H1 (cell line): Measurements from ENCODE around the gene CNTN3. TPM values are rescaled to one million over a fixed set of nuclear protein-coding genes. Genes with fewer than 3 reads are reported as not detected.

ENCODE experiments used
- CTCF ChIA-PET: fragments of 300-600 bp; sonication (Branson Sonifier 250); formaldehyde crosslinking; loops from one replicate; lab custom pipeline; 2021; ENCODE audit not compliant: partially characterized antibody; lab: Charles Lee
- POLR2A ChIA-PET: fragments of 300-600 bp; sonication (Branson Sonifier 250); formaldehyde crosslinking; loops from one replicate; lab custom pipeline; 2021; ENCODE audit warnings: inconsistent platforms; ENCODE audit not compliant: partially characterized antibody; lab: Charles Lee
- DNase-seq, 2 experiments: peaks; one replicate each; pipeline versions ENCODE4 v3.0.0 to v3.0.0-alpha.2; 2010 to 2022; ENCODE audit warnings: low spot score in 2 of 2, low read depth in 1 of 2, mixed read lengths in 1 of 2
- FAIRE-seq: peaks from 2 replicates; lab custom pipeline; 2011; peaks lifted over from hg19 to GRCh38; lab: Jason Lieb, UNC
- H2AFZ ChIP-seq: 2 replicates; pipeline ENCODE4 v1.8.1; 2012; ENCODE audit warnings: low read length, inconsistent platforms
- H2AK5ac ChIP-seq: 2 replicates; pipeline ENCODE4 v1.6.1; 2013; ENCODE audit warnings: low read depth, low read length
- H2BK120ac ChIP-seq: replicated peaks from 2 replicates; pipeline ENCODE3; 2013; ENCODE audit warnings: low read depth, low read length, inconsistent platforms
- H2BK12ac ChIP-seq: 2 replicates; pipeline ENCODE4 v1.6.1; 2013; ENCODE audit warnings: low read depth, low read length
- H2BK15ac ChIP-seq: 2 replicates; pipeline ENCODE4 v1.6.1; 2013; ENCODE audit warnings: low read length
- H2BK20ac ChIP-seq: 2 replicates; pipeline ENCODE4 v1.6.1; 2013; ENCODE audit warnings: low read length
- H2BK5ac ChIP-seq: 2 replicates; pipeline ENCODE4 v1.6.1; 2013; ENCODE audit warnings: low read depth, low read length
- H3K14ac ChIP-seq: 2 replicates; pipeline ENCODE4 v1.6.1; 2013; ENCODE audit warnings: inconsistent platforms; ENCODE audit not compliant: insufficient read length
- H3K18ac ChIP-seq: 2 replicates; pipeline ENCODE4 v1.6.1; 2013; ENCODE audit warnings: low read length; ENCODE audit errors: extremely low read depth
- H3K23ac ChIP-seq: 2 replicates; pipeline ENCODE4 v1.6.1; 2013; ENCODE audit warnings: inconsistent platforms; ENCODE audit not compliant: insufficient read length
- H3K23me2 ChIP-seq: 2 replicates; pipeline ENCODE4 v1.6.1; 2013; ENCODE audit warnings: low read depth, low read length
- H3K27ac ChIP-seq: 2 replicates; pipeline ENCODE4 v1.6.1; 2011; ENCODE audit warnings: low read depth, low read length, inconsistent platforms
- H3K27me3 ChIP-seq, 4 experiments: replicated peaks in 1 of 4; 1 replicate in 1 of 4; 2 replicates in 3 of 4; pipeline versions ENCODE4 v1.6.1 to v1.8.1; 2011 to 2013; ENCODE audit warnings: low read length in 3 of 4, mild to moderate bottlenecking in 3 of 4, inconsistent platforms in 2 of 4, mixed read lengths in 2 of 4, moderate library complexity in 1 of 4; ENCODE audit not compliant: control insufficient read depth in 3 of 4, insufficient read depth in 3 of 4; ENCODE audit errors: extremely low read depth in 1 of 4
- H3K36me3 ChIP-seq, 4 experiments: 2 replicates each; pipeline versions ENCODE4 v1.6.1 to v1.8.1; 2011 to 2013; ENCODE audit warnings: mild to moderate bottlenecking in 4 of 4, low read length in 3 of 4, moderate library complexity in 2 of 4, control low read depth in 1 of 4, inconsistent platforms in 1 of 4; ENCODE audit not compliant: insufficient read depth in 4 of 4, control insufficient read depth in 2 of 4
- H3K4ac ChIP-seq: replicated peaks from 2 replicates; pipeline ENCODE3; 2013; ENCODE audit warnings: low read length, low read depth, mixed read lengths, inconsistent platforms; ENCODE audit not compliant: insufficient read length
- H3K4me1 ChIP-seq, 4 experiments: replicated peaks in 1 of 4; 1 replicate in 1 of 4; 2 replicates in 3 of 4; pipeline versions ENCODE4 v1.6.1 to v1.8.1; 2011 to 2013; ENCODE audit warnings: low read length in 3 of 4, inconsistent platforms in 2 of 4, mixed read lengths in 1 of 4; ENCODE audit not compliant: insufficient read depth in 4 of 4, control insufficient read depth in 3 of 4
- H3K4me2 ChIP-seq, 2 experiments: 2 replicates each; pipeline versions ENCODE4 v1.6.1 to v1.8.1; 2011 to 2013; ENCODE audit warnings: low read depth in 2 of 2, low read length in 2 of 2, control low read depth in 1 of 2, inconsistent platforms in 1 of 2, mild to moderate bottlenecking in 1 of 2; ENCODE audit not compliant: insufficient read depth in 1 of 2
- H3K4me3 ChIP-seq, 4 experiments: fragments of 200-600, 300-600 bp in 1 of 4; sonication (generic), shearing (Covaris generic), sonication (Bioruptor Twin) in 1 of 4; 2 replicates each; pipeline versions ENCODE4 v1.5.1 to v1.8.1; 2011 to 2016; ENCODE audit warnings: low read length in 4 of 4, low read depth in 3 of 4, control low read depth in 2 of 4, inconsistent platforms in 2 of 4, mild to moderate bottlenecking in 2 of 4, mixed read lengths in 1 of 4, moderate library complexity in 1 of 4; ENCODE audit not compliant: insufficient read depth in 2 of 4; ENCODE audit errors: extremely low read depth in 1 of 4
- H3K56ac ChIP-seq: replicated peaks from 2 replicates; pipeline ENCODE3; 2013; ENCODE audit warnings: low read depth, mild to moderate bottlenecking, mixed read lengths, low read length, inconsistent platforms; ENCODE audit not compliant: insufficient read length
- H3K79me1 ChIP-seq: 2 replicates; pipeline ENCODE4 v1.6.1; 2013; ENCODE audit warnings: low read depth, low read length, control low read depth
- H3K79me2 ChIP-seq, 2 experiments: 2 replicates each; pipeline versions ENCODE4 v1.6.1 to v1.8.1; 2012 to 2013; ENCODE audit warnings: low read length in 2 of 2, mild to moderate bottlenecking in 2 of 2, inconsistent platforms in 1 of 2; ENCODE audit not compliant: insufficient read depth in 2 of 2, control insufficient read depth in 1 of 2
- H3K9ac ChIP-seq, 4 experiments: replicated peaks in 1 of 4; 1 replicate in 1 of 4; 2 replicates in 3 of 4; pipeline versions ENCODE4 v1.6.1 to v1.8.1; 2011 to 2013; ENCODE audit warnings: low read depth in 3 of 4, low read length in 3 of 4, control low read depth in 2 of 4, mild to moderate bottlenecking in 2 of 4, moderate library complexity in 2 of 4, inconsistent platforms in 1 of 4; ENCODE audit errors: extremely low read depth in 1 of 4
- H3K9me3 ChIP-seq, 2 experiments: 2 replicates each; pipeline versions ENCODE4 v1.6.1 to v1.8.1; 2012 to 2013; ENCODE audit warnings: mild to moderate bottlenecking in 2 of 2, moderate library complexity in 2 of 2, control low read depth in 1 of 2, inconsistent platforms in 1 of 2, low read depth in 1 of 2, low read length in 1 of 2, mixed read lengths in 1 of 2; ENCODE audit not compliant: insufficient read depth in 2 of 2
- H4K20me1 ChIP-seq, 2 experiments: replicated peaks in 1 of 2; 2 replicates each; pipeline versions ENCODE3 to v1.8.1; 2011 to 2013; ENCODE audit warnings: inconsistent platforms in 2 of 2, low read length in 2 of 2, mild to moderate bottlenecking in 1 of 2; ENCODE audit not compliant: insufficient read depth in 2 of 2, control insufficient read depth in 1 of 2
- H4K5ac ChIP-seq: 2 replicates; pipeline ENCODE4 v1.6.1; 2013; ENCODE audit warnings: low read length, low read depth, mixed read lengths, inconsistent platforms; ENCODE audit not compliant: insufficient read length
- H4K8ac ChIP-seq: 2 replicates; pipeline ENCODE4 v1.8.0; 2013; ENCODE audit warnings: mild to moderate bottlenecking, moderate library complexity, low read length, inconsistent platforms; ENCODE audit not compliant: insufficient read depth; ENCODE audit errors: extremely low read depth
- H4K91ac ChIP-seq: replicated peaks from 2 replicates; pipeline ENCODE3; 2013; ENCODE audit warnings: low read length, mixed read lengths, inconsistent platforms; ENCODE audit not compliant: insufficient read length
- KDM1A ChIP-seq: fragments of 200-600, 300-600 bp; sonication (generic); IDR thresholded peaks from 2 replicates; pipeline ENCODE4 v1.7.1; 2016; ENCODE audit warnings: mild to moderate bottlenecking, low read length, borderline replicate concordance
- WGBS, 2 experiments: shearing (Covaris generic) in 1 of 2; methylation state at CpG; one replicate each; pipeline versions ENCODE4 v1.1.6 to v1.1.7; 2013 to 2015; ENCODE audit warnings: low lambda C conversion rate in 2 of 2, mixed read lengths in 2 of 2, inconsistent platforms in 1 of 2, low coverage in 1 of 2, missing lambda C conversion rate in 1 of 2; ENCODE audit not compliant: insufficient replicate concordance in 2 of 2, insufficient coverage in 1 of 2, insufficient read length in 1 of 2; ENCODE audit errors: extremely low coverage in 1 of 2, missing lambda C conversion rate in 1 of 2; 5-methylcytosine and 5-hydroxymethylcytosine counted together
- polyA plus RNA-seq, 7 experiments: library from polyadenylated mRNA; depleted of rRNA in 3 of 7; stranded (reverse) in 5 of 7; unstranded in 2 of 7; fragments of >200 nt in 5 of 7; fragments of 200-250 nt in 2 of 7; gene quantifications; 1 replicate in 5 of 7; 2 replicates in 1 of 7; 4 replicates in 1 of 7; pipeline versions ENCODE4 v1.2.1 to v1.2.3, GENCODE V29; 2011 to 2013; ENCODE audit warnings: missing spikeins in 2 of 7, mixed read lengths in 2 of 7
- total RNA-seq: library from RNA; stranded (reverse); fragmentation: NEBNext Ultra II Directional; extraction: Animal tissue kit (Norgen Biotek cat#: 25700); gene quantifications from 2 replicates; pipeline ENCODE4 v1.2.1, GENCODE V29; 2021
- TF ChIP-seq, protein P1 (sequence below), 3 experiments: IDR thresholded peaks; 1 replicate in 2 of 3; 2 replicates in 1 of 3; pipeline versions ENCODE4 v1.5.1 to v1.6.1; 2011; ENCODE audit warnings: low read length in 3 of 3, mild to moderate bottlenecking in 3 of 3, inconsistent platforms in 2 of 3, low read depth in 1 of 3, moderate library complexity in 1 of 3; ENCODE audit not compliant: insufficient read depth in 1 of 3; ENCODE audit errors: control extremely low read depth in 1 of 3

CNTN3 gene
- total and polyA plus RNA-seq, 2 of the 8 experiments (the other 6 are each of a cell fraction or from before 2014, with no cell fraction given), result 0.11 to 0.13 TPM

- Histone ChIP-seq H3K56ac (no peak overlapping the region), H2BK5ac (no peak overlapping the region), H3K14ac (no peak overlapping the region), H2AK5ac (no peak overlapping the region), H3K18ac (no peak overlapping the region), H3K23me2 (no peaks in the 10 kb centered on the region; the same call in 1 of the 2 replicates), H3K9ac (no peak overlapping the region), H4K20me1 (no peaks in the 10 kb centered on the region), H3K79me1 (no peaks in the 10 kb centered on the region), H3K23ac (no peak overlapping the region), H3K79me2 (no peaks in the 10 kb centered on the region), H4K5ac (no peak overlapping the region), H2BK12ac (no peak overlapping the region), H2BK20ac (no peak overlapping the region), H2BK120ac (no peak overlapping the region), H2AFZ (no peak overlapping the region), H2BK15ac (no peak overlapping the region), H3K27ac (no peak overlapping the region), H3K4me2 (no peak overlapping the region), H4K91ac (no peak overlapping the region), H3K4ac (no peak overlapping the region), H4K8ac (no peak overlapping the region), H3K4me1 (no peaks in the 10 kb centered on the region), H3K4me3 (no peak overlapping the region), H3K9me3 (no peaks in the 10 kb centered on the region), H3K36me3 (no peaks in the 10 kb centered on the region), H3K27me3 (no peaks in the 10 kb centered on the region)
- DNase-seq (no peak), FAIRE-seq (no peak)
- POLR2A ChIA-PET, result no interaction called here
- WGBS, 2 experiments, result 88% methylated on average over 2 of the region's 2 CpGs; no CpG with 5 or more reads in 1 of the 2 experiments
- CTCF ChIA-PET, result no interaction called here
- TF ChIP-seq KDM1A, result no peak
- TF ChIP-seq, protein P1, sequence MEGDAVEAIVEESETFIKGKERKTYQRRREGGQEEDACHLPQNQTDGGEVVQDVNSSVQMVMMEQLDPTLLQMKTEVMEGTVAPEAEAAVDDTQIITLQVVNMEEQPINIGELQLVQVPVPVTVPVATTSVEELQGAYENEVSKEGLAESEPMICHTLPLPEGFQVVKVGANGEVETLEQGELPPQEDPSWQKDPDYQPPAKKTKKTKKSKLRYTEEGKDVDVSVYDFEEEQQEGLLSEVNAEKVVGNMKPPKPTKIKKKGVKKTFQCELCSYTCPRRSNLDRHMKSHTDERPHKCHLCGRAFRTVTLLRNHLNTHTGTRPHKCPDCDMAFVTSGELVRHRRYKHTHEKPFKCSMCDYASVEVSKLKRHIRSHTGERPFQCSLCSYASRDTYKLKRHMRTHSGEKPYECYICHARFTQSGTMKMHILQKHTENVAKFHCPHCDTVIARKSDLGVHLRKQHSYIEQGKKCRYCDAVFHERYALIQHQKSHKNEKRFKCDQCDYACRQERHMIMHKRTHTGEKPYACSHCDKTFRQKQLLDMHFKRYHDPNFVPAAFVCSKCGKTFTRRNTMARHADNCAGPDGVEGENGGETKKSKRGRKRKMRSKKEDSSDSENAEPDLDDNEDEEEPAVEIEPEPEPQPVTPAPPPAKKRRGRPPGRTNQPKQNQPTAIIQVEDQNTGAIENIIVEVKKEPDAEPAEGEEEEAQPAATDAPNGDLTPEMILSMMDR (IDR thresholded peaks at IDR 0.05; ENCODE audit: control extremely low read depth in 1 of 3, insufficient read depth in 1 of 3, low read depth in 1 of 3, low read length in 3 of 3), result no peak
Measured at GRCh38 chr3:74651885-74652284, 37.4 kb upstream of the CNTN3 start.
